Measurements from ENCODE around the gene POC1A. TPM values are rescaled to one million over a fixed set of nuclear protein-coding genes. Genes with fewer than 3 reads are reported as not detected.

POC1A gene
- polyA plus RNA-seq, 2 donors: 1.7 to 5.2 TPM

GRCh38 chr3:52146189-52146588 lies 8.0 kb downstream of the POC1A start:
- peaks cover 0 to 5% of the 10 kb centered on the region in 2 donors for H3K36me3 ChIP-seq (ENCODE audit: control insufficient read depth in 2 of 2, insufficient read depth in 2 of 2, low read length in 1 of 2)
- H3K4me3 ChIP-seq (ENCODE audit: low read depth in 1 of 2, low read length in 2 of 2): no peak overlapping the region
- no peaks in the 10 kb centered on the region for H3K4me1 ChIP-seq (ENCODE audit: control insufficient read depth in 2 of 2, insufficient read depth in 2 of 2, low read length in 1 of 2)
- H3K27me3 ChIP-seq (ENCODE audit: control insufficient read depth in 1 of 2, insufficient read depth in 2 of 2, low read length in 2 of 2): no peaks in the 10 kb centered on the region
- no peak overlapping the region for H3K27ac ChIP-seq (ENCODE audit: low read depth in 2 of 2, low read length in 1 of 2)
- 94 to 98% methylated on average over 1 of the region's 1 CpG for WGBS, 2 donors
- H3K9me3 ChIP-seq (ENCODE audit: control insufficient read depth in 2 of 2, insufficient read depth in 1 of 2, low read depth in 1 of 2, low read length in 1 of 2): no peaks in the 10 kb centered on the region

DNA sequence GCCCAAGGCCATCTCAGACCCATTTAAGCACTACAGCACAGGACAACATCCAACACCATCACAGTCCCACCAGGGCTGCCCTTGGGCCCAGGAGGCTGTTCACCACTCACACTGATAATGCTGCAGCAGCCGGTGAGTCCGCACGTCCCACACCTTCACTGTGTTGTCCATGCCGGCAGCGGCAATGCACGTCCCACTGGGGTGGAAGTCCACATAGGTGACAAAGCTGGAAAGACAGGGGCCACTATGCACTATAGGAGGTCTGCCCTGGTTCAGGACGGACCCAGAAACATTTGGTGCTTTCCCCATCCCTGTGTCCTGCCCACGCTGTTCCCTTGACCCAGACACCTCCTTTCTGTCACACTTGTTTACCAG lies 8.5 kb downstream of the POC1A start:
- H3K27ac ChIP-seq (ENCODE audit: low read depth in 2 of 2, low read length in 1 of 2): no peak overlapping the region
- H3K4me1 ChIP-seq (ENCODE audit: control insufficient read depth in 2 of 2, insufficient read depth in 2 of 2, low read length in 1 of 2): no peaks in the 10 kb centered on the region
- H3K27me3 ChIP-seq (ENCODE audit: control insufficient read depth in 1 of 2, insufficient read depth in 2 of 2, low read length in 2 of 2): no peaks in the 10 kb centered on the region
- H3K36me3 ChIP-seq (ENCODE audit: control insufficient read depth in 2 of 2, insufficient read depth in 2 of 2, low read length in 1 of 2): peaks cover 0 to 5% of the 10 kb centered on the region in 2 donors
- no peak overlapping the region for H3K4me3 ChIP-seq (ENCODE audit: low read depth in 1 of 2, low read length in 2 of 2)
- no peaks in the 10 kb centered on the region for H3K9me3 ChIP-seq (ENCODE audit: control insufficient read depth in 2 of 2, insufficient read depth in 1 of 2, low read depth in 1 of 2, low read length in 1 of 2)
- WGBS, 2 donors: 96 to 97% methylated on average over 8 of the region's 8 CpGs

DNA sequence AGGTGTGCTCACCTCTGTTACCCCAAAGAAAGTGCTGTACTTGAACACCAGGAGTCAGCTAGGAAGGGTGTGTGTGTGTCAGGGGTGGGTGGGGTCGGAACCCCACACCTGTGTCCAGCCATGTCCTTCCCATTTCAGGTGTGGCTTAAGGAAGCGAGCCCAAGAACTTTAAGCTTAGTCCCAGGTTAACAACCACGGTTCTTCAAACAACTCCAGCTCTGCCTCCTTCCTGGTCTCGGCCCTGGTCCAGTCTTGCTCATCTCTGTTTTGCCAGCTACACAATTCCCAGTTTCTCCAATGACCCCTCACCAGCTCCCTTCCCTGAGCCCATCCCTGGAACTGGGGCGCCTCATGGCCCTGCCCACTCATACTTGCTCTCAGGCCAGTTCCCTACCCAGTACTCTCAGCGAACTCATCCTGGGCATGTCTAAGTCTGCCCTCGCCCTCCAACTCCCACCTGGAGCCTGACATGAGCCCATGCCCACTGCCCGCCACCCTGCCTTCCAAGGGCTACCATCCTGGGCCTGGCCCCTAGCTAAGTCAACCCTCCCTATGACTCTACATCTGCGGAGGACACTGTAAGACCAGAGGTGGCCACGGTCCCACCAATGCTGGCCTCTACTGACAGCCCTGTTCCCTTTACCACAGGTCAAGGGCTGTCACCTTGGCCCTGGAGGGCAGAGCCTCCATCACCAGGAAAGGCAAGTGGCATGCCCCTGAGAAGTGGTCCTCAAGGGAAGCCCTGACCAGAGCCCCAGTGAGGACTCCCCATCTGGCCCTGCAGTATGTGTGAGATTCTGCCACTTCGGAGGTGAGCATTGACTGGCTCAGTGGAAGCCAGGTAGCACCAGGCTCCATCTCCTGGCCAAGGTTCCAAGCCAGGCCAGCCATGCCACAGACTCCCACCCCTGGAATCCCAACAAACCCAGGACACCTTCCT lies 9.2 kb downstream of the POC1A start:
- Histone ChIP-seq H3K36me3 (ENCODE audit: control insufficient read depth in 2 of 2, insufficient read depth in 2 of 2, low read length in 1 of 2) (peaks cover 0 to 5% of the 10 kb centered on the region in 2 donors), H3K4me1 (ENCODE audit: control insufficient read depth in 2 of 2, insufficient read depth in 2 of 2, low read length in 1 of 2) (no peaks in the 10 kb centered on the region), H3K27ac (ENCODE audit: low read depth in 2 of 2, low read length in 1 of 2) (no peak overlapping the region), H3K4me3 (ENCODE audit: low read depth in 1 of 2, low read length in 2 of 2) (no peak overlapping the region), H3K9me3 (ENCODE audit: control insufficient read depth in 2 of 2, insufficient read depth in 1 of 2, low read depth in 1 of 2, low read length in 1 of 2) (no peaks in the 10 kb centered on the region), H3K27me3 (ENCODE audit: control insufficient read depth in 1 of 2, insufficient read depth in 2 of 2, low read length in 2 of 2) (no peaks in the 10 kb centered on the region)
- WGBS, 2 donors: 91 to 95% methylated on average over 11 of the region's 11 CpGs

- Histone ChIP-seq H3K36me3 (ENCODE audit: control insufficient read depth in 2 of 2, insufficient read depth in 2 of 2, low read length in 1 of 2) (peaks cover 0 to 5% of the 10 kb centered on the region in 2 donors), H3K4me3 (ENCODE audit: low read depth in 1 of 2, low read length in 2 of 2) (no peak overlapping the region), H3K27me3 (ENCODE audit: control insufficient read depth in 1 of 2, insufficient read depth in 2 of 2, low read length in 2 of 2) (no peaks in the 10 kb centered on the region), H3K27ac (ENCODE audit: low read depth in 2 of 2, low read length in 1 of 2) (no peak overlapping the region), H3K9me3 (ENCODE audit: control insufficient read depth in 2 of 2, insufficient read depth in 1 of 2, low read depth in 1 of 2, low read length in 1 of 2) (no peaks in the 10 kb centered on the region), H3K4me1 (ENCODE audit: control insufficient read depth in 2 of 2, insufficient read depth in 2 of 2, low read length in 1 of 2) (no peaks in the 10 kb centered on the region)
- 70 to 80% methylated on average over 3 of the region's 3 CpGs for WGBS, 2 donors
Observed at GRCh38 chr3:52144034-52144795, 10.0 kb downstream of the POC1A start.

DNA sequence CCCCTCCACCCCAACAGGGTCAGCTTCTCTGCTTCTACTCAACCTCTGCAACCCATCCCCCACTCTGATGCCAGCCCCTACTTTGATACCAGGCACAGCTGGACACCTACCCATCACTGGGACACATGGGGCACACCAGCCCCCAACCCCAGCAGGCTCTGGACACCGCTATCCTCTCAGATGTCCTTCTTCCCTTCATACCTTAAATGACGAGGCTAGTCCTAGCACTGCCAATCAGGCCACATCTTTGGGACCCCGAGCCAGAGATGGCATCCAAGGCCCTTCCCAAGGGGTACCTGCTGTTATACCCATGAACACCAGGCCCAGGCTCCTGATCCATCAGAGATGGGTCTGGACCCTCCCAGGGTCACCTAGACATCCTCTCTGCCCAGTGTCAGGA lies 10.6 kb downstream of the POC1A start:
- Histone ChIP-seq H3K27me3 (ENCODE audit: control insufficient read depth in 1 of 2, insufficient read depth in 2 of 2, low read length in 2 of 2) (no peaks in the 10 kb centered on the region), H3K36me3 (ENCODE audit: control insufficient read depth in 2 of 2, insufficient read depth in 2 of 2, low read length in 1 of 2) (peaks cover 0 to 5% of the 10 kb centered on the region in 2 donors), H3K4me3 (ENCODE audit: low read depth in 1 of 2, low read length in 2 of 2) (no peak overlapping the region), H3K4me1 (ENCODE audit: control insufficient read depth in 2 of 2, insufficient read depth in 2 of 2, low read length in 1 of 2) (no peaks in the 10 kb centered on the region), H3K9me3 (ENCODE audit: control insufficient read depth in 2 of 2, insufficient read depth in 1 of 2, low read depth in 1 of 2, low read length in 1 of 2) (no peaks in the 10 kb centered on the region), H3K27ac (ENCODE audit: low read depth in 2 of 2, low read length in 1 of 2) (no peak overlapping the region)
- WGBS, 2 donors: 82 to 94% methylated on average over 3 of the region's 3 CpGs

DNA sequence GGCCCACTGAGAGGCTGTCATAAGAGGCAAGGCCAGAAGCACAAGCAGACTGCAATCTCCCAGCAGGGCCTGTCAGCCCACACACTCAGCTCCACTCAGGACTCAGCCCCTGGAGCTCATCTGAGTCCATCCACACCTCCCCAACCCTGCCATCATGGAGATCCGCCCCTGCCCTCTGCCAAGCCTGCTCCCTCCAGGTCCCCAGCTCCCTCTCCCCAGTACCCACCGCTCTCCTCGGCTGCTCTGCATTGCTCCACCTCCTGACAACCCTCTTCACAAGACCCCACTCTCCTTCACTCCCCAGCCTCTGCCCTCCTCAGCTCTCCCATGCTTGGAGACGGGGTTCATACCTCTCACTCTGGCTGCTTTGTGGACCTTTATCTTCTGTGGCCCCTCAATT lies 11.1 kb downstream of the POC1A start:
- peaks cover 0 to 5% of the 10 kb centered on the region in 2 donors for H3K36me3 ChIP-seq (ENCODE audit: control insufficient read depth in 2 of 2, insufficient read depth in 2 of 2, low read length in 1 of 2)
- H3K4me1 ChIP-seq (ENCODE audit: control insufficient read depth in 2 of 2, insufficient read depth in 2 of 2, low read length in 1 of 2): no peaks in the 10 kb centered on the region
- WGBS, 2 donors: 97 to 100% methylated on average over 4 of the region's 4 CpGs
- no peaks in the 10 kb centered on the region for H3K9me3 ChIP-seq (ENCODE audit: control insufficient read depth in 2 of 2, insufficient read depth in 1 of 2, low read depth in 1 of 2, low read length in 1 of 2)
- H3K27ac ChIP-seq (ENCODE audit: low read depth in 2 of 2, low read length in 1 of 2): no peak overlapping the region
- no peak overlapping the region for H3K4me3 ChIP-seq (ENCODE audit: low read depth in 1 of 2, low read length in 2 of 2)
- no peaks in the 10 kb centered on the region for H3K27me3 ChIP-seq (ENCODE audit: control insufficient read depth in 1 of 2, insufficient read depth in 2 of 2, low read length in 2 of 2)

- WGBS, 2 donors: 96 to 97% methylated on average over 7 of the region's 7 CpGs
- Histone ChIP-seq H3K27ac (ENCODE audit: low read depth in 2 of 2, low read length in 1 of 2) (no peak overlapping the region), H3K9me3 (ENCODE audit: control insufficient read depth in 2 of 2, insufficient read depth in 1 of 2, low read depth in 1 of 2, low read length in 1 of 2) (no peaks in the 10 kb centered on the region), H3K27me3 (ENCODE audit: control insufficient read depth in 1 of 2, insufficient read depth in 2 of 2, low read length in 2 of 2) (no peaks in the 10 kb centered on the region), H3K4me1 (ENCODE audit: control insufficient read depth in 2 of 2, insufficient read depth in 2 of 2, low read length in 1 of 2) (no peaks in the 10 kb centered on the region), H3K4me3 (ENCODE audit: low read depth in 1 of 2, low read length in 2 of 2) (no peak overlapping the region), H3K36me3 (ENCODE audit: control insufficient read depth in 2 of 2, insufficient read depth in 2 of 2, low read length in 1 of 2) (peaks cover 0 to 5% of the 10 kb centered on the region in 2 donors)
Observed at GRCh38 chr3:52141751-52142150, 12.5 kb downstream of the POC1A start.

GRCh38 chr3:52140769-52141168 lies 13.5 kb downstream of the POC1A start:
- Histone ChIP-seq H3K4me1 (ENCODE audit: control insufficient read depth in 2 of 2, insufficient read depth in 2 of 2, low read length in 1 of 2) (no peaks in the 10 kb centered on the region), H3K4me3 (ENCODE audit: low read depth in 1 of 2, low read length in 2 of 2) (no peak overlapping the region), H3K27me3 (ENCODE audit: control insufficient read depth in 1 of 2, insufficient read depth in 2 of 2, low read length in 2 of 2) (no peaks in the 10 kb centered on the region), H3K9me3 (ENCODE audit: control insufficient read depth in 2 of 2, insufficient read depth in 1 of 2, low read depth in 1 of 2, low read length in 1 of 2) (no peaks in the 10 kb centered on the region), H3K27ac (ENCODE audit: low read depth in 2 of 2, low read length in 1 of 2) (no peak overlapping the region), H3K36me3 (ENCODE audit: control insufficient read depth in 2 of 2, insufficient read depth in 2 of 2, low read length in 1 of 2) (peaks cover 0 to 5% of the 10 kb centered on the region in 2 donors)
- WGBS, 2 donors: 92 to 96% methylated on average over 5 of the region's 5 CpGs

- Histone ChIP-seq H3K4me1 (ENCODE audit: control insufficient read depth in 2 of 2, insufficient read depth in 2 of 2, low read length in 1 of 2) (no peaks in the 10 kb centered on the region), H3K36me3 (ENCODE audit: control insufficient read depth in 2 of 2, insufficient read depth in 2 of 2, low read length in 1 of 2) (peaks cover 0 to 1% of the 10 kb centered on the region in 2 donors), H3K9me3 (ENCODE audit: control insufficient read depth in 2 of 2, insufficient read depth in 1 of 2, low read depth in 1 of 2, low read length in 1 of 2) (no peaks in the 10 kb centered on the region), H3K4me3 (ENCODE audit: low read depth in 1 of 2, low read length in 2 of 2) (no peak overlapping the region), H3K27me3 (ENCODE audit: control insufficient read depth in 1 of 2, insufficient read depth in 2 of 2, low read length in 2 of 2) (no peaks in the 10 kb centered on the region), H3K27ac (ENCODE audit: low read depth in 2 of 2, low read length in 1 of 2) (no peak overlapping the region)
- WGBS, 2 donors: 93 to 96% methylated on average over 9 of the region's 9 CpGs
Observed at GRCh38 chr3:52140000-52140399, 14.2 kb downstream of the POC1A start.
